HepG2 (cell line): ENCODE results near the gene CFAP61. TPM values are rescaled to one million over a fixed set of nuclear protein-coding genes. Genes with fewer than 3 reads are reported as not detected.
A peak's percentile ranks its signal among the peaks of the same experiment; 100 is the strongest.

Source experiments
- ATAC-seq: fragments of 200-7000 bp; cut with Tn5 transposase; 3 replicates; pipeline ENCODE4 v1.9.1; 2020; ENCODE audit warnings: mild to moderate bottlenecking, moderate library complexity
- BruUV-seq: library from RNA; stranded (reverse); fragments of 400-500 nt; replicated peaks from 2 replicates; lab custom pipeline; 2021; lab: Mats Ljungman, UMichigan
- CTCF ChIA-PET: fragments of 300-600 bp; formaldehyde crosslinking; extraction: SDS; loops from one replicate; lab custom pipeline; 2021; ENCODE audit warnings: low total read pairs, inconsistent platforms, low intra/inter-chr PET ratio; lab: Yijun Ruan, JAX
- POLR2A ChIA-PET: fragments of 350-600 bp; sonication (Branson Sonifier 250); formaldehyde crosslinking; loops from one replicate; lab custom pipeline; 2020; ENCODE audit warnings: antibody characterized with exemption, inconsistent platforms; lab: Yijun Ruan, JAX
- DNase-seq: peaks from one replicate; pipeline ENCODE4 v3.0.0-alpha.2; 2015; ENCODE audit warnings: low spot score
- FAIRE-seq: peaks from 3 replicates; lab custom pipeline; 2011; peaks lifted over from hg19 to GRCh38; lab: Jason Lieb, UNC
- H2AFZ ChIP-seq: one replicate; pipeline ENCODE4 v1.6.1; 2011; ENCODE audit warnings: low read length, inconsistent platforms
- H3K27ac ChIP-seq: fragments of 300-600 bp; 3 replicates; pipeline ENCODE4 v1.8.0; 2011; ENCODE audit warnings: mixed run types, mild to moderate bottlenecking, mixed read lengths, low read length, inconsistent platforms; ENCODE audit not compliant: insufficient read depth; ENCODE audit errors: extremely low read length
- H3K27me3 ChIP-seq, 2 experiments: fragments of 200-600 bp in 1 of 2; 2 replicates in 1 of 2; 3 replicates in 1 of 2; pipeline versions ENCODE4 v1.6.0 to v1.8.0; 2011; ENCODE audit warnings: low read length in 2 of 2, mild to moderate bottlenecking in 2 of 2, moderate library complexity in 2 of 2, inconsistent platforms in 1 of 2; ENCODE audit not compliant: insufficient read depth in 2 of 2, control insufficient read depth in 1 of 2
- H3K36me3 ChIP-seq, 2 experiments: fragments of 200-600 bp in 1 of 2; replicated peaks in 1 of 2; 2 replicates in 1 of 2; 3 replicates in 1 of 2; pipeline versions ENCODE4 v1.5.1 to v1.8.0; 2011; ENCODE audit warnings: low read length in 2 of 2, inconsistent platforms in 1 of 2; ENCODE audit not compliant: insufficient read depth in 2 of 2, control insufficient read depth in 1 of 2
- H3K4me1 ChIP-seq: 2 replicates; pipeline ENCODE4 v1.5.1; 2012; ENCODE audit warnings: low read length, inconsistent platforms; ENCODE audit not compliant: insufficient read depth
- H3K4me2 ChIP-seq: 2 replicates; pipeline ENCODE4 v1.6.0; 2011; ENCODE audit warnings: low read depth, low read length, inconsistent platforms
- H3K4me3 ChIP-seq, 3 experiments: fragments of 200-600 bp in 1 of 3; sonication (generic), shearing (Covaris generic) in 1 of 3; replicated peaks in 1 of 3; 2 replicates each; pipeline ENCODE4 v1.5.1; 2011 to 2016; ENCODE audit warnings: low read length in 3 of 3, inconsistent platforms in 2 of 3, low read depth in 2 of 3, mild to moderate bottlenecking in 2 of 3, control low read depth in 1 of 3, mixed read lengths in 1 of 3; ENCODE audit not compliant: insufficient read depth in 1 of 3
- H3K79me2 ChIP-seq: one replicate; pipeline ENCODE4 v1.6.1; 2011; ENCODE audit warnings: low read length, inconsistent platforms; ENCODE audit not compliant: insufficient read depth
- H3K9ac ChIP-seq: 2 replicates; pipeline ENCODE4 v1.6.0; 2011; ENCODE audit warnings: mild to moderate bottlenecking, low read depth, low read length, inconsistent platforms; ENCODE audit not compliant: insufficient read depth
- H3K9me3 ChIP-seq: 2 replicates; pipeline ENCODE4 v1.5.1; 2012; ENCODE audit warnings: mild to moderate bottlenecking, low read length
- H4K20me1 ChIP-seq: 2 replicates; pipeline ENCODE4 v1.6.0; 2011; ENCODE audit warnings: inconsistent platforms, mild to moderate bottlenecking, low read length, moderate library complexity; ENCODE audit not compliant: insufficient read depth
- CCDC6 ChIP-seq: sonication (generic); formaldehyde crosslinking; IDR thresholded peaks from 2 replicates; pipeline ENCODE4 v1.8.1; 2022; ENCODE audit warnings: mild to moderate bottlenecking, missing genetic modification reagents, moderate library complexity
- E2F5 ChIP-seq: sonication (generic); formaldehyde crosslinking; conservative IDR thresholded peaks from 2 replicates; pipeline ENCODE4 v1.4.0; 2020; ENCODE audit warnings: missing genetic modification reagents
- EZH2 ChIP-seq: conservative IDR thresholded peaks from 2 replicates; pipeline ENCODE4 v1.6.1; 2012; ENCODE audit warnings: mild to moderate bottlenecking, low read depth, low read length, moderate library complexity
- NR1H2 ChIP-seq: sonication (generic); formaldehyde crosslinking; IDR thresholded peaks from 2 replicates; pipeline ENCODE4 v1.8.1; 2022; ENCODE audit warnings: low read depth, missing genetic modification reagents, borderline replicate concordance
- PATZ1 ChIP-seq: sonication (generic); formaldehyde crosslinking; IDR thresholded peaks from 2 replicates; pipeline ENCODE4 v1.4.0; 2020; ENCODE audit warnings: missing genetic modification reagents
- RBM39 ChIP-seq: fragments of 200-400 bp; formaldehyde crosslinking; IDR thresholded peaks from one replicate; pipeline ENCODE4 v1.6.1; 2018; ENCODE audit warnings: antibody characterized with exemption, mild to moderate bottlenecking, low read depth, low read length; ENCODE audit not compliant: poor library complexity, severe bottlenecking
- SNAPC5 ChIP-seq: sonication (generic); formaldehyde crosslinking; IDR thresholded peaks from 2 replicates; pipeline ENCODE4 v1.8.1; 2023; ENCODE audit warnings: mild to moderate bottlenecking, missing genetic modification reagents, borderline replicate concordance
- SP5 ChIP-seq: IDR thresholded peaks from 2 replicates; pipeline ENCODE4 v1.6.1; 2016; ENCODE audit warnings: low read depth, borderline replicate concordance
- ZNF546 ChIP-seq: sonication (generic); formaldehyde crosslinking; conservative IDR thresholded peaks from 2 replicates; pipeline ENCODE4 v1.8.1; 2023; ENCODE audit warnings: mild to moderate bottlenecking, missing genetic modification reagents
- ZNF724P ChIP-seq: sonication (generic); formaldehyde crosslinking; IDR thresholded peaks from 2 replicates; pipeline ENCODE4 v1.8.0; 2022; ENCODE audit warnings: missing genetic modification reagents, borderline replicate concordance
- ZNF800 ChIP-seq: sonication (generic); formaldehyde crosslinking; IDR thresholded peaks from 2 replicates; pipeline ENCODE4 v1.4.0; 2020; ENCODE audit warnings: missing genetic modification reagents
- WGBS: methylation state at CpG from one replicate; pipeline ENCODE4 v1.1.6; 2017; ENCODE audit warnings: low lambda C conversion rate; 5-methylcytosine and 5-hydroxymethylcytosine counted together
- in situ Hi-C: cut with HindIII; loops from 2 replicates; pipeline ENCODE4 v1.10.0; 2017; ENCODE audit warnings: low pct_unique_long_range_greater_than_20kb; ENCODE audit not compliant: extremely low pct_ligation_motif_present
- intact Hi-C: fragments of 100-400 bp; cut with micrococcal nuclease; formaldehyde crosslinking; loops from one replicate; pipeline ENCODE4 v1.10.0; 2022; ENCODE audit not compliant: unreplicated experiment
- polyA plus RNA-seq, 8 experiments: library from polyadenylated mRNA; depleted of rRNA in 3 of 8; stranded (reverse) in 7 of 8; unstranded in 1 of 8; fragments of >200 nt; fragmentation: Illumina TruSeq in 4 of 8; extraction: Trizol in 4 of 8; gene quantifications; 2 replicates each; pipeline versions ENCODE4 v1.2.1 to v1.2.3, GENCODE V29; 2011 to 2016; ENCODE audit warnings: low read depth in 4 of 8, missing spikeins in 1 of 8, mixed read lengths in 1 of 8; ENCODE audit not compliant: insufficient read depth in 1 of 8
- total RNA-seq, 5 experiments: library from RNA; depleted of rRNA; stranded (reverse); fragments of >200 nt; fragmentation: Illumina TruSeq; extraction: Trizol; gene quantifications; 2 replicates each; pipeline ENCODE4 v1.2.3, GENCODE V29; 2016; ENCODE audit warnings: low read depth in 1 of 5

Gene CFAP61
- total and polyA plus RNA-seq, 2 of the 13 experiments (the other 11 are each of a cell fraction or from before 2014, with no cell fraction given) = 0.27 TPM; not detected in 1

- TF ChIP-seq SNAPC5 (no peak), EZH2 (peak; percentile 16; the same call in 1 of the 2 replicates), SP5 (CRISPR knock-in tag) (no peak), ZNF800 (CRISPR knock-in tag) (peak; percentile 95), RBM39 (peak; percentile 39), ZNF546 (CRISPR knock-in tag) (no peak), CCDC6 (CRISPR knock-in tag) (no peak)
These were observed 314.7 kb downstream of the CFAP61 start (continued) for GRCh38 chr20:20366876-20367574.

GRCh38 chr20:20367575-20368417 is 315.5 kb downstream of the CFAP61 start, which contains the start of gene INSM1:
Gene INSM1, plus strand, starts transcription at chr20:20368104. Its CDS starts 164 bp downstream, at chr20:20368268.
- Histone ChIP-seq H3K4me3 (peak within 1 kb of the TSS; percentile 35 to 54 (median 41); a peak in 3 of 6 replicates), H2AFZ (no peak within 1 kb of the TSS), H3K36me3 (no peaks in the 10 kb centered on the region), H3K79me2 (no peaks in the 10 kb centered on the region), H3K9me3 (no peaks in the 10 kb centered on the region), H3K9ac (no peak within 1 kb of the TSS), H4K20me1 (no peaks in the 10 kb centered on the region; the same call in 1 of the 2 replicates), H3K4me2 (peak within 1 kb of the TSS; percentile 62), H3K27me3 (peaks cover 24 to 91% of the 10 kb centered on the region in 2 experiments), H3K27ac (no peak within 1 kb of the TSS), H3K4me1 (peaks cover 30% of the 10 kb centered on the region; the same call in 1 of the 2 replicates)
- no TSS peak for BruUV-seq
- no peak for DNase-seq
- intact Hi-C loops = no loop called here
- no peak for FAIRE-seq
- ChIA-PET CTCF (no interaction called here), POLR2A (no interaction called here)
- 16% methylated on average over 77 of the region's 108 CpGs for WGBS
- in situ Hi-C loops = no loop called here
- no peak for ATAC-seq
- TF ChIP-seq E2F5 (CRISPR knock-in tag) (0 out of 2 replicates have a peak, but pooled peaks have one; percentile 19), NR1H2 (CRISPR knock-in tag) (no peak), PATZ1 (CRISPR knock-in tag) (0 out of 2 replicates have a peak, but pooled peaks have one; percentile 12), ZNF724P (CRISPR knock-in tag) (no peak)
